IMR-90 (cell line): Measurements from ENCODE around the gene KLHL29.

ENCODE experiments used
- CTCF ChIP-seq: conservative IDR thresholded peaks from 2 replicates; pipeline ENCODE4 v1.5.1; 2012; ENCODE audit warnings: mild to moderate bottlenecking, low read depth, low read length, improper control_type of control experiment
- POLR2A ChIP-seq: IDR thresholded peaks from 2 replicates; pipeline ENCODE4 v1.6.1; 2012; ENCODE audit warnings: mild to moderate bottlenecking, low read depth, low read length
- USF2 ChIP-seq: fragments of 150-350 bp; IDR thresholded peaks from 2 replicates; pipeline ENCODE4 v1.6.1; 2017; ENCODE audit warnings: mild to moderate bottlenecking, antibody characterized with exemption, low read length, low read depth

GRCh38 chr2:23585273-23586170, 200.5 kb downstream of the KLHL29 start:
- TF ChIP-seq CTCF (no peak), USF2 (no peak), POLR2A (no peak)
